CD4-positive, alpha-beta T cell treated with Interleukin-17A for 1 hour (primary cell): Measurements from ENCODE around the gene S100A12.

Source experiments
- DNase-seq: peaks from one replicate; pipeline ENCODE4 v3.0.0-alpha.2; 2020

Gene S100A12

GRCh38 chr1:153396461-153396860 is 21.0 kb upstream of the S100A12 start:
- no peak for DNase-seq

DNA sequence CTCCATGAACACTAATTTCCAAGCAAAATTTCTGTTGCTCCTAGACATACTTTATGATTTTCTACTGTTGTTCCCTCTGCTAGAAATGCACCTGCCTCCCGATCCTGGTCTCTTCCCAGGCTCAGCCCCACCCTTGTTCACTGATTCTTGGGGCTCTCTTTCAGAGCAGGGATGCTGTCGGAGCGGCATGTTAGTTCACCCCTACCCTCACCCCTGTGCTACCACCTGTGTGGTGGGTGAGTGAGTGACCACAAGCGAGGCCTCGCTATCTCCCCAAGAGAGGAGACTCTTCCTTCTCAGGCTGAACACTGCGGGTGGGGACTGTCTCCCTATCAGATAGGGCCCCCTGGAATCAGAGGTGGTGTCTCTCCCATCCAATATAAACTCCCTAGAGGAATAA is 20.4 kb upstream of the S100A12 start:
- DNase-seq, result no peak

GRCh38 chr1:153395136-153395685 is 19.8 kb upstream of the S100A12 start:
- DNase-seq, result no peak

GRCh38 chr1:153394391-153394790 is 19.0 kb upstream of the S100A12 start:
- no peak for DNase-seq

- no peak for DNase-seq
These were observed 18.5 kb upstream of the S100A12 start for GRCh38 chr1:153393926-153394325.

DNA sequence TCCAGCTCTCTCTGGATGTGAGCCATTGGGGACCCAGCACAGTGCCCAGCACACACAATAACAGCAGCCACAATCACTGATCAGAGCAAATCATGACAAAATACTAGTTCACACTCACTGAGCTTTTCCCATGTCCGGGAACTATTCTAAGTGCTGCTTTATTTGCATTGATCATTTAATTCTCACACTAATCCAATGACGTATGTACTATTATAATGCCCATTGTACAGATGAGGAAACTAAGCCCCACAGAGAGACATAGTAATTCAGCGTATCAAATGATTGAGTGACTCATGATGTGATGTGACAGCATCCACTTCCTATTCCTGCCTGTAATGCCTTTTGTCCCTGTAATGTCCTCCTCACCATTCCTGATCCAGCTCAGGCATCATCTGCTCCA is 17.4 kb upstream of the S100A12 start:
- DNase-seq, result no peak

DNA sequence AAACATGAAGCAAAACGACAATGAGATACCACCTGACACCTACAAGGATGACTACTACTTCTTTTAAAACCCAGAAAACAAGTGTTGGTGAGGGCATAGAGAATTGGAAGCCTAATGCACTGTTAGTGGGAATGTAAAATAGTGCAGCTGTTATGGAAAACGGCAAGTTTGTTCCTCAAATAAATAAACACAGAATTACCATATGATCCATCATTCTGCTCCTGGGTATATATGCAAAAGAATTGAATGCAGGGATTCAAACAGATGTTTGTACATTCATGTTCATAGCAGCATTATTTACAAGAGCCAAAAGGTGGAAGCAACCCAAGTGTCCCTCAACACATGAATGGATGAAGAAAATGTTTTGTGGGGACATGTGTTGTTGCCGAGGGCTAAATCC is 16.8 kb upstream of the S100A12 start:
- DNase-seq, result no peak

DNA sequence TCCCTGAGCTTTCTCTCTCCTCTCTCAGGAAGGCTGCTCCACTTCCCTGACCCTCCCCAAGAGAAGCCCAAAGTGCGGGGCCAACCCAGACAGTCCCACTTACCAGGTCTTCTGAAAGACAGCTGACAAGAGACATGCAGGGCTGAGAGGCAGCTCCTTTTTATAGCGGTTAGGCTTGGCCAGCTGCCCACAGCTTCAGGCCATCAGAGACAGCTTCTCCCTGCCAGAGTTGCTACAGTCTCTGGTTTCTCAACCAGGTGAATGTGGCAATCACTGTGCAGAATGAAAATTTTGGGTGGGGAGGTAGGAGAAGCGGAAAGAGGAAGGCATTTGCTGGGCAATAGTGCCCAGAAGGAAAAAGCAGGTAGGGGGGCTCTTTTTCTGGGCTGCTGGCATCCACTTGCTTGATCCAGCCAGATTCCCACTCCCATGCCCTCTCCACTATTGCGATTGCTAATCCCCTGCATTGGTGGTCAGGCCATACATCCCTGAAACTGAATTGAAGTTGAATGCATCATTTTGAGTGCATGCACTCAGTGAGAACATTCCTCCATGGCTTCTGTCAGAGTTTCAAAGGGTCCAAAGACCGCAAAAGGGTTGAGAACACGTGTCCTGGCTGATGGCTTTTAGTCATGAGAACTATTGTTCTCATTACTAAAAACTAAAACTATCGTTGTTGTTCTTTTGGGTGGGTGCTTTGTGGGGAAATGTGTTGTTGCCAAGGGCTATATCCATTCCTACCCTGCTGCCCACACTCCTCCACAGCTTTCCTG is 15.7 kb upstream of the S100A12 start, which contains the start of gene S100A8:
Gene S100A8 (minus strand): TSS at position 136 of the 773 bp plus-strand sequence. CDS start 538 bp downstream, outside the sequence.
- peak; percentile 7 for DNase-seq

DNA sequence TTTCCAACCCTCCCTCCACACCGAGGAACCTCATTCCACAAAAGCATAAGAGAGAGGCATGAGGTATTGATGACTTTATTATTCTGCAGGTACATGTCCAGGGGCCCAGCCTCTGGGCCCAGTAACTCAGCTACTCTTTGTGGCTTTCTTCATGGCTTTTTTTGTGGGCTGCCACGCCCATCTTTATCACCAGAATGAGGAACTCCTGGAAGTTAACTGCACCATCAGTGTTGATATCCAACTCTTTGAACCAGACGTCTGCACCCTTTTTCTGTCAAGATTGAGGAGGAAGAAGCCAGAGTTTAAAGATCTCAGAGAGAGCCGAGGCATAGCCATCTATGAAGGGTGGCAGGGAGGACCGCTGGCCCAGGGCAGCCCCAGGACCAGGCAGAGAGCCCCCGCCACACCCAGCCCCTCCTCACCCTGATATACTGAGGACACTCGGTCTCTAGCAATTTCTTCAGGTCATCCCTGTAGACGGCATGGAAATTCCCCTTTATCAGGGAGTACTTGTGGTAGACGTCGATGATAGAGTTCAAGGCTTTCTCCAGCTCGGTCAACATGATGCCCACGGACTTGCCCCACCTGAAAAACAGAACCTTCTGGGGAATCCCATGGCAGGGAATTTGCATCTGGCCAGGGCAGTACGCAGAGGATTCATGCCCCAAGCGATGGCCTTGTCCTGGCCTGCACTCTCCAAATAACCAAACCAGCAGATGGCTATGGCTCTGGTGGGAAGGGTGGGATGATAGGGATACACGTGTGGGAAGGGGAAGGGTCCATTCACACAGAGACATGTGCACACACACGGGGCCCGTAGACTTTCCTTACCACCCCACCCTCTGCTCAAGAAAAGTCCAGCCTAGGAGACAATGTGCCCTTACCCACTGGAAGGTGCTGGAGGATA is 14.8 kb upstream of the S100A12 start:
- DNase-seq, result no peak

DNA sequence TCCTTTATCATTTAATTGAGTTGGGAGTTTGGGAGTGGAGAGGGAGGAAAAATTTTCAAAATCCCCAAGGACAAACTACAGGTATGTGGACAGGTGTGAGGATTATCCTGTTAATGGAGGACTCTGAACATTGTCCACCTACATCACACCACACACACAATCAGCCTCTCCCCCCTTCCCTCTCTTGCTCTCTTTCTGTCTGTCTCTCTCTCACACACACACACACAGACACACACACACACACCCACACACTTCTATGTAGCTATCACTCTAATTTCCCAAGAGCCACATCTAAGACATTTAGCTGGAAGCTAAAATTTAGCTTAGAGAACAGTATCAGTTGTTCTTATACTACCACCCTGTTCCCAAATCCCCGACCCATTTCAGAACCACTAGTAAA is 14.0 kb upstream of the S100A12 start:
- no peak for DNase-seq

- DNase-seq, result no peak
These were observed 12.4 kb upstream of the S100A12 start for GRCh38 chr1:153387785-153388184.

DNA sequence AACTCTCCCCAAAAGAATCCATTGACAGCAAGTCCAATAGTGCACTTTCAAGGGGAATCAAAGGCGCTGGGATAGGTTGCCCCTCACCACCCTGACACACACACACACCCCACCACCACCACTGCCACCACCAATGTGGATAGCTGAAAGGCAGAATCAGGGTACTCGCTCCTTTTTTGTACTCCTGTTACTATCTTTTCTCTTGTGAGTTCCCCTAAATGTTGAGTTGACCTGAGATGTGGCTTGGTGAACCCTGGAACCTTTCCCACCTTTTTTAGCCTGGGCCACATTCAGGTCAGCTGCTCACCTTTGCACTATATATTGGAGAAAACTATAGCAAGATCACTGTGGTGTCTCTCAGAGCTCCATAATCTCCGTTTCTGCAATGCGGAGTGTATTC is 11.6 kb upstream of the S100A12 start:
- DNase-seq, result no peak

GRCh38 chr1:153386500-153386901 is 11.1 kb upstream of the S100A12 start:
- no peak for DNase-seq

- no peak for DNase-seq
These were observed 9.6 kb upstream of the S100A12 start for GRCh38 chr1:153384958-153385580.

GRCh38 chr1:153380711-153381110 is 5.3 kb upstream of the S100A12 start:
- DNase-seq, result no peak

GRCh38 chr1:153379591-153379990 is 4.2 kb upstream of the S100A12 start:
- no peak for DNase-seq

GRCh38 chr1:153374071-153374470 is 1.4 kb downstream of the S100A12 start:
- no peak for DNase-seq

DNA sequence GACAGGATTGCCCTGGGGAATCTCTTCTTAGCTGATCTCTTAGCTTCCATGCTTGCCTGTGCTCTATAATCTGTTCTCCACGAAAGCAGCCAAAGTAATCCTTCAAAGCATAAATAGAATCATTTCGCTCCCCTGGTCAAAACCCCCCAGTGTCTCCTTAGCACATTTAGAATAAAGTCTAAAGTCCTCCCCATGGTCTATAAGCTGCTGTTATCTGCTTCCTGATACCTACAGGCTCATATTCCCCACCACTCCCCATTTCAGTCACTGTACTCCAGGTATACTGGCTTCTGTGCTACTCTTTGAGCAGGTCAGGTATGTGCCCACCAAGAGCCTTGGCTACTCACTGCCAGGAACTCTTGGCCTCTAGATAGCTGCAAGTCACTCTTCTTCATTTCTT is 2.9 kb downstream of the S100A12 start:
- no peak for DNase-seq

DNA sequence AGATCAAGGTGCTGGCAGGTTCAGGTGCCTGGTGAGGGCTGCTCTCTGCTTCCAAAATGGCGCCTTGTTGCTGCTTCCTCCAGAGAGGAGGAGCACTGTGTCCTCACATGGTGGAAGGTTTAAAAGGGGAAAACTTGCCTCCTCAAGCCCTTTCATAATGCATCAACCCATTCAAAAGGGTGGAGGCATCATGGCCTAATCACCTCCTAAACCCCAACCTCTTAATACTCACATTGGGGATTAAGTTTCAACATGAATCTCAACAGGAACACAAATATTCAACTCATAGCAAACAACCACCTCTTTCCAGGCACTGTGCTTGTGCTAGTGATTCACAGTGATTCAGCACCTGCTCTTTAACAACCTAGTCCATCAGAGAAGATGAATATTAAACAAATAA is 4.2 kb downstream of the S100A12 start:
- DNase-seq, result no peak

- no peak for DNase-seq
These were observed 5.3 kb downstream of the S100A12 start for GRCh38 chr1:153370146-153370545.

DNA sequence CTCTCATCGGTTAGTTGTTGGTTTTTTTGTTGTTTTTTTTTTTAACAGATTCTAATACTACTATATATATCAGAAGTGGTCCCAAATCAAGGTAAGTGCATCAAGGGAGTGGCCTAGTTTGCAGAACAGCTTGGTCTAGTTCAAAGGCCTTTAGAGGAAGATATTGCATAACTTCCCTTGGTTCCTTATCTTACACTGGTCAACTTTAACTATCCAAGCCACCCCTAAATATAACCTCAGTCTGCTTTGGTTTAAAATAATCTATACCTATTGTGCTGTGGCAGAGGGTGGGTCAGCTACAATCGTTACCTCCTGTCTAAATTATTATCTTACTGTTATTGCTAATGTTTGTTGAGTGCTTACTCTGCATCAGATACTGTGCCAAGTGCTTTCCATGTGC is 6.9 kb downstream of the S100A12 start:
- no peak for DNase-seq

GRCh38 chr1:153367090-153367489 is 8.3 kb downstream of the S100A12 start:
- DNase-seq, result no peak

DNA sequence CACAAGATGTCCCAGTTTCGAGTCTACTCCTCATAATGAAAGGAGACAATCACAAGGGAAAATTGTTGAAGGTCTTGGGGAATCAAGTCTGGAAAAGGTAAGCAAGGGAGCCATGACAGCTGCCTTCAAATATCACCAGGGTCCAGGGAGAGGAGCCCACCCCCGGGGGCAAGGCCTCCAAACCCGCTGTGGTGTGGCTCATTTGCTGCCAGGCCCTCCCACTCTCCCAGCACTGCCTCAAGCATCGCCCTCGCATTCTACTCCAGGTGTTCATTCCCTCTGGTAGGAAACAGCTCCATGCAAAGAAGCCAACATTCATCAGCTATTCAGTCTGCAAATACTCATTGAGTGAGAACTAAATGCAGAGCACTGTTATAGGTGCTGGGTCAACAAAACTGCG is 9.2 kb downstream of the S100A12 start:
- DNase-seq, result no peak
